HepG2 (cell line): Measurements from ENCODE around the gene SETSIP. TPM values are rescaled to one million over a fixed set of nuclear protein-coding genes. Genes with fewer than 3 reads are reported as not detected.

Experiments used
- HINFP ChIP-seq: sonication (generic); formaldehyde crosslinking; IDR thresholded peaks from 2 replicates; pipeline ENCODE4 v1.4.0; 2020; ENCODE audit warnings: low read depth, mild to moderate bottlenecking, missing genetic modification reagents
- MZF1 ChIP-seq: sonication (generic); formaldehyde crosslinking; IDR thresholded peaks from 2 replicates; pipeline ENCODE4 v1.8.1; 2023; ENCODE audit warnings: mild to moderate bottlenecking, missing genetic modification reagents, borderline replicate concordance
- SALL1 ChIP-seq: sonication (generic); formaldehyde crosslinking; IDR thresholded peaks from 2 replicates; pipeline ENCODE4 v1.8.0; 2022; ENCODE audit warnings: mild to moderate bottlenecking, missing genetic modification reagents
- SOX5 ChIP-seq: IDR thresholded peaks from 2 replicates; pipeline ENCODE4 v1.6.1; 2016; ENCODE audit warnings: borderline replicate concordance
- SOX6 ChIP-seq, 2 experiments: fragments of 450-650 bp in 1 of 2; sonication (generic) in 1 of 2; formaldehyde crosslinking in 1 of 2; IDR thresholded peaks; 2 replicates each; pipeline versions ENCODE4 v1.4.0 to v1.6.1; 2017 to 2020; ENCODE audit warnings: antibody characterized with exemption in 1 of 2, mild to moderate bottlenecking in 1 of 2, missing genetic modification reagents in 1 of 2
- TAF1 ChIP-seq: sonication (generic); formaldehyde crosslinking; IDR thresholded peaks from 2 replicates; pipeline ENCODE4 v1.4.0; 2020; ENCODE audit warnings: missing genetic modification reagents
- ZBTB3 ChIP-seq: sonication (generic); formaldehyde crosslinking; IDR thresholded peaks from 2 replicates; pipeline ENCODE4 v1.4.0; 2020; ENCODE audit warnings: low read depth, mild to moderate bottlenecking, moderate library complexity, missing genetic modification reagents, borderline replicate concordance
- ZBTB40 ChIP-seq, 2 experiments: fragments of 450-650 bp in 1 of 2; sonication (generic) in 1 of 2; formaldehyde crosslinking in 1 of 2; IDR thresholded peaks; 2 replicates each; pipeline versions ENCODE4 v1.6.1 to v1.8.0; 2016 to 2022; ENCODE audit warnings: antibody characterized with exemption in 1 of 2, mild to moderate bottlenecking in 1 of 2, missing genetic modification reagents in 1 of 2
- ZNF414 ChIP-seq: sonication (generic); formaldehyde crosslinking; IDR thresholded peaks from 2 replicates; pipeline ENCODE4 v1.5.0; 2020; ENCODE audit warnings: missing genetic modification reagents
- ZNF552 ChIP-seq: sonication (generic); formaldehyde crosslinking; IDR thresholded peaks from 2 replicates; pipeline ENCODE4 v1.9.0; 2022; ENCODE audit warnings: missing genetic modification reagents, mild to moderate bottlenecking, borderline replicate concordance
- ZNF607 ChIP-seq: sonication (generic); formaldehyde crosslinking; IDR thresholded peaks from 2 replicates; pipeline ENCODE4 v1.5.1; 2020; ENCODE audit warnings: missing genetic modification reagents, mild to moderate bottlenecking, borderline replicate concordance
- ZNF746 ChIP-seq: sonication (generic); formaldehyde crosslinking; IDR thresholded peaks from 2 replicates; pipeline ENCODE4 v1.8.0; 2022; ENCODE audit warnings: mild to moderate bottlenecking, missing genetic modification reagents
- ZNF761 ChIP-seq: sonication (generic); formaldehyde crosslinking; conservative IDR thresholded peaks from 2 replicates; pipeline ENCODE4 v1.4.0; 2020; ENCODE audit warnings: mild to moderate bottlenecking, missing genetic modification reagents
- polyA plus RNA-seq, 8 experiments: library from polyadenylated mRNA; depleted of rRNA in 3 of 8; stranded (reverse) in 7 of 8; unstranded in 1 of 8; fragments of >200 nt; fragmentation: Illumina TruSeq in 4 of 8; extraction: Trizol in 4 of 8; gene quantifications; 2 replicates each; pipeline versions ENCODE4 v1.2.1 to v1.2.3, GENCODE V29; 2011 to 2016; ENCODE audit warnings: low read depth in 4 of 8, missing spikeins in 1 of 8, mixed read lengths in 1 of 8; ENCODE audit not compliant: insufficient read depth in 1 of 8
- total RNA-seq, 5 experiments: library from RNA; depleted of rRNA; stranded (reverse); fragments of >200 nt; fragmentation: Illumina TruSeq; extraction: Trizol; gene quantifications; 2 replicates each; pipeline ENCODE4 v1.2.3, GENCODE V29; 2016; ENCODE audit warnings: low read depth in 1 of 5
- TF ChIP-seq, protein P1 (sequence below): sonication (generic); formaldehyde crosslinking; IDR thresholded peaks from 2 replicates; pipeline ENCODE4 v1.8.1; 2023; ENCODE audit warnings: mild to moderate bottlenecking, moderate library complexity, missing genetic modification reagents

SETSIP gene
- total and polyA plus RNA-seq, 2 of the 13 experiments (the other 11 are each of a cell fraction or from before 2014, with no cell fraction given), result not detected

DNA sequence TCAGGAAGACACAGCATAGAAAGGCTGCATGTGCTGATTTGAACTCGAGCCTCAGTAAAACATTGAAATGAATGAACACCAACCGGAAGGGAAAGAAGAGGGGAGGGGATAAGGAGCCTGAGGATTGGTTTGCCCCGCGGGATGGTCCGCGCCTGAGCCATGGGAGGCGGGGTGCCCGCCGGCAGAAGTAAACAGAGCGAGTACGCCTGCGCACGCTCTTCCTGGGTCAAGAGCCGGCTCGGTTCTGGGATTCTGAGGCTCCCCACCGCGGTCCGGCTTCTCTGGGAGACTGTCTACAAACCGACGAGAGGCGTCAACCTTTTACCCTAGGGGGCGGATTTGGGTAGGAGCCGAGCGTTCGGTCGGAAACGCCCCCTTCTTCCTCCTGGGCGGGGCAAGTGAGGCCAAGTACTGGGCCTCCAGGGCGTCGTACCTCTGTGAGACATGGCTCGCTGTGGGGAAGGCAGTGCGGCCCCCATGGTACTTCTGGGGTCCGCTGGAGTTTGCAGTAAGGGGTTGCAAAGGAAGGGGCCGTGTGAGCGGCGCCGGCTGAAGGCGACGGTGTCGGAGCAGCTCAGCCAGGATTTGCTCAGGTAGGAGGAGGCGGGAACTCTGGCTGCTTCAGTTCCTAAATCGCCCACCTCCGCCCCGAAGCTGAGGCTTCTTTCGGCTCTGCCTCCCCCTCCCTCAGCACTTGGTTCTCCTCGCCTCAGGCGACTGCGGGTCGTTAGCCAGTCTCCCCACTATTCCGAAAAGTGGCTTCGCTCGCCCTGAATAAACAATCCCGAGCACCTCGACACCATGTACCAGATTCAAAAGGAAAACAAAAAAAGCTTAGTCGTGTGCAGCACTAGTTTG is 5.1 kb upstream of the SETSIP start, which contains the start of gene BTBD8 (continued):
- TF ChIP-seq ZBTB40 (IDR thresholded peaks at IDR 0.05) (no peak), ZBTB40 (CRISPR knock-in tag; IDR thresholded peaks at IDR 0.05) (peak; percentile 39; the same call in 1 of the 2 replicates), SALL1 (CRISPR knock-in tag) (0 out of 2 replicates have a peak, but pooled peaks have one; percentile 50), SOX5 (CRISPR knock-in tag) (0 out of 2 replicates have a peak, but pooled peaks have one; percentile 11), ZNF414 (CRISPR knock-in tag) (0 out of 2 replicates have a peak, but pooled peaks have one; percentile 25), HINFP (CRISPR knock-in tag) (0 out of 2 replicates have a peak, but pooled peaks have one; percentile 45), ZNF552 (no peak), ZNF607 (0 out of 2 replicates have a peak, but pooled peaks have one; percentile 57), ZBTB3 (0 out of 2 replicates have a peak, but pooled peaks have one; percentile 34), SOX6 (IDR thresholded peaks at IDR 0.05) (no peak), SOX6 (CRISPR knock-in tag; IDR thresholded peaks at IDR 0.05) (peak; percentile 21; the same call in 1 of the 2 replicates), ZNF761 (CRISPR knock-in tag) (no peak), ZNF746 (peak; percentile 43; the same call in 1 of the 2 replicates), MZF1 (CRISPR knock-in tag) (no peak), TAF1 (CRISPR knock-in tag) (0 out of 2 replicates have a peak, but pooled peaks have one; percentile 28)
- TF ChIP-seq, protein P1, sequence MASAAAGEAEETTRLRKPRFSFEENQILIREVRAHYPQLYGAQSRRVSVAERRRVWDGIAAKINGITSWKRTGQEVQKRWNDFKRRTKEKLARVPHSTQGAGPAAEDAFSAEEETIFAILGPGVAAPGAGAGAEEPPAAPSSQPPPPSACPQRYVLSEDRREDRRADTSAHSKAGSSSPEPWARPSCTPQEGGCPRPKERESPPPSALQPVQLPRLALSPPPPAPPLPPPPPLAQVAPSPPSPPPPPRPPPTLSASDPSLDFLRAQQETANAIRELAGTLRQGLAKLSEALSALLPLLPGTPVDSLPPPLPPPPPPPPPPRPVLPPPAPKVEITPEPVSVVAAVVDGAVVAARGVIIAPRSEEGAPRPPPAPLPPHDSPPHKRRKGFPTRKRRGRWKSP (CRISPR knock-in tag), result peak; percentile 31; the same call in 1 of the 2 replicates
